GM18526 (cell line): ENCODE data around the gene PTPRA.

Experiments used
- POLR2A ChIP-seq: IDR thresholded peaks from 3 replicates; pipeline ENCODE4 v1.6.1; 2011; ENCODE audit not compliant: insufficient read length; ENCODE audit errors: extremely low read depth

PTPRA gene

DNA sequence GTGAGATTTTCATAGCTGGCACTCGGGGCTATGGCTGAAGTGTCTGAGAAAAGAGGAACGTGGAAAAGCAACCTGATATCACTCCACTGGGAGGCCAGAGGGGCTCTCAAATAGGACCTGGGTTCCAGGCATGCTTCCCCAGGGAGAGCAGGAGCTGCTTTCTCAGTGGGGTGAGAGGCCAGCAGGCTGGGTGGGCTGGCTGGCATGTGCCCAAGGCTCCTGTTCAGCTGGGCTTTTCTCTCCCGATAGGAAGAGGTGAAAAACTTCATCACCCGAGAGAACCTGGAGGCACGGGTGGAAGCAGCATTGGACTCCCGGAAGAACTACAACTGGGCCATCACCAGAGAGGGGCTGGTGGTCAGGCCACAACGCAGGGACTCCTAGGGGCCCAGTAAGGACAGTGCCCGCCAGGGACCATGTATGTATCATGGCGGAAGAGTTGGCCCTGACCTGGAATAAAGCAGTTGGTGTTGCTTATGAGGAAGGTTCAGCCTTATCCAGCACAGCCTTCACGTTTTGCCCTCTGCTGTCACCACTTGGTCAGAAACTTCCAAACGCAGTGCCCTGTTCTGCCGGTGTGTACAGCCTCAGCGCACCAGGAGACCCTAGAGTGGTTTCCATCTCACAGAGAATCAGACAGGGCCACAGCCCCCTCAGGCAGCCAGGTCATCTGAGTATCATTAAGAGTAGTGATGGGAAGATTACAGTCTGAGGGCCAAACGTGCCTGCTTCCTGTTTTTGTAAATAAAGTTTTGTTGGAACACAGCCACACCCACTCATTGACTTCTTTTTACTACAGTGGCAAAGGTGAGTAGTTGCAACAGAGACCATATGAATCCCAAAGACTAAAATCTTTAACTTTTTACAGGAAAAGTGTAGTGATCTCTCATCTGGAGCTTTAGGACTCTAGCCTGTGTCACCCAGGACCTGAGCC, 174.5 kb downstream of the PTPRA start:
- no peak for TF ChIP-seq POLR2A

DNA sequence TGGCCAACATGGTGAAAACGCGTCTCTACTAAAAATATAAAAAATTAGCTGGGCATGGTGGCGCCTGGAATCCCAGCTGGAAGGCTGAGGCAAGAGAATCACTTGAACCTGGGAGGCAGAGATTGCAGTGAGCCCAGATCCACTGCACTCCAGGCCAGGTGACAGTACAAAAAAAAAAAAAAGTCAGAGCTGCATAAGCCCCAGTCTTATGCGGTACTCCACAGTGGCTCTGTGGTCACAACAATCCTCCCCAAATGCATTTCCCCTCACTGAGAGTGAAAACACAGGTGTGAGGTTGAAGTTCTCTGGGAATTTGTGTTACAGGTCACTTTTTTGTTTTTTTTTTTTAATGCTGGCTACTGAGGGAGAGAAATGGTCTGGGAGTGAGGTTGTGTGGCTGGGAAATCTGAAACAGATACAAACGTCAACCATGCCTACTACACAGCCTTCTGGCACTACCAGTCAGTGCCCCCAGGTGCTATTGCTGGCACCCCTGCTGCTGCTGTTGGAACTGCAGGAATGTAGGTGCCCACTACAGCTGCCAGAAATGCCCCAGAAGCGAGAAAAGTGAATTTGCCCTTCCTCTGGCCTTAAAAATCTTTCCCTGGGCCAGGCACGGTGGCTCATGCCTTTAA, 178.2 kb downstream of the PTPRA start:
- no peak for TF ChIP-seq POLR2A

DNA sequence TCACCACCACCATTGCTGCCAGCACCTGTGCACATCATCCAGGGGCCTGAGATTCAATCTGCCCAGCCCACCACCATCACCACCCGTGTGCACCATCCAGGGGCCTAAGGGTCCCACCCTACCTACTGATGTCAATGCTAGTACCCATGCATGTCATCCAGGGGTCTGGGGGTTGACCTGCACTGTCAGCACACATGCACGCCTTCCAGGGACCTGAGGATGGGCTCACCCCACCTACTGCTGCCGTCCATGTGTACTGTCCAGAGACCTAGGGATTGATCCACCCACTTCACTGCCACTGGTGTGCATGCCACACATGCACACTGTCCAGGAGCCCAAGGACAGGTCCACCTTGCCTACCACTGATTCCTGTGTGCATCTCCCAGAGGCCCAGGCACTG, 186.2 kb downstream of the PTPRA start:
- no peak for TF ChIP-seq POLR2A

DNA sequence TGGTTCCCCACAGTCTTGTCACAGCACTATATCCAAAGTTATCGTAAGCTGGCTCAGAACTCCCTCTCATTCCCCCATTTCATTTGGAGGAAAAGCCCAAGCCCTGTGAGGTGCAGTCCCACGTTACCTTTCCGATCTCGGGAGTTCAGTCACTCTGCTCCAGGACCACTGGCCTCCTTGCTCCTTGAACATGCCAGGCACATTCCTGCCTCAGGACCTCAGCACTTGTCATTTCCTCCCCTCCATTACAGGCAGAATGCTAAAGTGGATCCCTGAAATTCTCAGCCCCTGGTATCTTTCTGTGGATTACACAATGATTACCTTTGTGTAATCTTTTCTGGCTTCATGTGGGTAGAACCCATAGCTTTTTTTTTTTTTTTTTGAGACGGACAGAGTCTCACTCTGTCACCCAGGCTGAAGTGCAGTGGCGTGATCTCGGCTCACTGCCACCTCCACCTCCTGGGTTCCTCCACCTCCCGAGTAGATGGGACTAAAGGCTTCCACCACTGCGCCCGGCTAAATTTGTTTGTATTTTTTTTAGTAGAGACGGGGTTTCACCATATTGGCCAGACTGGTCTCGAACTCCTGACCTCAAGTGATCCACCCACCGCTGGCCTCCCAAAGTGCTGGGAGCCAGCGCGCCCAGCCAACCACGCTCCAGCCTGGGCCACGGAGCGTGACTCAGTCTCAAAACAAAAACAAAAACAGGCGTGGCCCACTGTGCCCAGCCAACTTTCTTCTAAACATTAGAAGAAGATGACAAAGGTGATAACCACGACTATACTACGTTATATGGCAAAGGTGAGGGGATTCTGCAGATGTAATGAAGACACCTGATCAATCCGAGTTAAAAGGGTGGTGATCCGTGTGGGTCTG, 194.1 kb downstream of the PTPRA start:
- no peak for TF ChIP-seq POLR2A

- no peak for TF ChIP-seq POLR2A
These were observed 194.8 kb downstream of the PTPRA start for GRCh38 chr20:3068075-3068474.

- TF ChIP-seq POLR2A: no peak
These were observed 196.0 kb downstream of the PTPRA start for GRCh38 chr20:3068986-3069900.

DNA sequence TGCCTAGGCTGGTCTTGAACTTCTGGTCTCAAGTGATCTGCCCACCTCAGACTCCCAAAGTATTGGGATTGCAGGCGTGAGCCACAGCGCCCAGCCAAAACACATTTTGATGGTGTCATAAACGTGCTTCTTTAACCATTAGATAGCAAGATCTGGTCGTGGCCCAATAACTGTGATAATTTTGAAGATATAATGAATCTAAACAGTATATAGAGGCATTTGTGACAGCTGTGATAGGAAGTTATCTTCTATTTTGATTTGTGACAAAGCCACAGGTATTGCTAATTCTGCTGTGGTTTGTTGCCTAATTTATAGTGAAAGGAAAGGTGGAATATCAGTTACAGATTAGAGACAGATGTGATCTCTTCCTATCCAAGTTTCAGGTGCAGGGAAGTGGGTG, 197.4 kb downstream of the PTPRA start:
- TF ChIP-seq POLR2A: no peak

DNA sequence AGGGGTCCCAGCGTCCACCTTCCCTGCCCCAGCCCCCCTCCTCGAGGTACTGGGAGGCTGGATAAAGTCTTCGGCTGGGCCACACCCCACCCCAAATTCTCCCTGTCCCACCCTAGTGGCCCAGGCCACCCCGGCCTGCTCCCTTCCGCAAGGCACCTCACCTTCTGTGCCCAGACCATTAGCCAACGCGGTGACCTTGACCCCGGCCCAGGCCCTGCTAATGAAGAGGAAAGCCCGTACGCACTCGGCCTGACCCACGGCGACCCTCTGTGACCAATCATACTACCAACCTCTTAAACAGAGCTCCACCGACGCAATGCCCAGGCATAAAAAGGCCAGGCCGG, 198.0 kb downstream of the PTPRA start:
- TF ChIP-seq POLR2A: no peak

- TF ChIP-seq POLR2A: no peak
These were observed 198.6 kb downstream of the PTPRA start, which contains the start of gene OXT for GRCh38 chr20:3071610-3072529. OXT (plus strand) TSS chr20:3071620; CDS start chr20:3071656, 36 bp downstream.

DNA sequence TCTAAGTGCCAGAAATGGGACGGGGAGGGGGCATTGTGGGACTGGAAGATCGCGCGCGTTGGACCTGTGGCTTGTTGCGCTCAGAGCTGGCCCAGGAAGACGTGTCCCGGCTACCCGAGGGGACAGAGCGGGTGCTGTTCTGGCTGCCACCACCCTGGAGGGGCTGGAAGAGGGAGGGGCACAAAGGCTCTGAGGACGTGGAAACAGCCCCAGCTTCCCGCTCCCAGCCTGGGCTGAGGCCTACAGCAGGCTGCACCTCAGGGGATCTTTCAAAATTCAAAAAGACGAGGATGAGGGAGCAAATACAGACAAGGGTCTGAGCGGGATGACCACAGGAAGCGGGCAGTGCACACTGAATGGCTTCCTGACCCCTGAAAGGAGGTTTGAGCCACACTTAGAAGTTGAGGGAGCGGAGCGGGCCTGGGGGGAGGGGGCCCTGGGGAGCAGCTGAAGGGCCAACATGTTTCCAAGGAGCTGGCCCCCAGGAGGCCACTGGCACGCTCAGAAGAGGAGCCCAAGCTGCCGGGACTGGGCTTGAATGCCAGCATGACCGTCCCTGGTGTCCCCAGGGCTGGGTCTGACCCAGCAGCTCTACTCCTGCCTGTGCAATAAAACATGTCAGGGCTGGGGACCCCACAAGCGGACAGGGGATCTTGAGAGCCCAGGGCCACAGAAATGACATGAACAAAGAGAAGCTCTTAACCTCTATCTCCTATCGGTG, 199.4 kb downstream of the PTPRA start:
- TF ChIP-seq POLR2A: no peak

GRCh38 chr20:3074812-3075211, 201.5 kb downstream of the PTPRA start:
- no peak for TF ChIP-seq POLR2A

DNA sequence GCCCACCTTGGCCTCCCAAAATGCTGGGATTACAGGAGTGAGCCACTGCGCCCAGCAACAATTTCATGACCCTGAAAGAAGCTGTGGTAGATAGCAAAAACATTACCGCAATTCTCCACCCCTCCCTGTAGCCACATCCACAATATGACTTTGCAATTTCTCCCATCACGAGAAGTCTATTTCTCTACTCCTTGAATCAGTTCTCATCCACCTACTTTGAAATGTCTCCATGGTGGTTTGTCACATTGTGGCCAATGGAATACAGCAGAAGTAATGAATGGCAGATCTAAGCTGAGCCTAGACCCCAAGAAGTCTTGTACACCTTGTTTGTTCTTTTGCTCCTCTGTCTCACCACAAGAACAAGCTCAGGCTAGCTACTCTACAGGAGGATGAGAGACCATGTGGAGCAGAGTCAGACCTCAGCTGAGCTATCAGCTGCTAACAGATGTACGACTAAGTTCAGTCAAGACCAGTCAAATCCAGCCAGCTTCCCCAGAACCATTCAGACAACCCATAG, 204.4 kb downstream of the PTPRA start:
- no peak for TF ChIP-seq POLR2A
